Omental fat pad (tissue), 4 donors: Measurements from ENCODE around the gene LINGO1. TPM values are rescaled to one million over a fixed set of nuclear protein-coding genes. Genes with fewer than 3 reads are reported as not detected.

ENCODE experiments used
- ATAC-seq: fragments of 150-250 bp; one replicate; pipeline ENCODE4 v1.9.1; 2016; ENCODE audit warnings: mild to moderate bottlenecking, moderate library complexity; ENCODE audit not compliant: low FRiP score
- DNase-seq: peaks from one replicate; pipeline ENCODE4 v3.0.0-alpha.2; 2019; ENCODE audit warnings: low spot score
- total RNA-seq, 4 donors: library from RNA; depleted of rRNA; stranded (reverse); fragments of >200 nt; gene quantifications; one replicate each; pipeline ENCODE4 v1.1.0, GENCODE V29; 2016
- TF ChIP-seq, protein P1 (sequence below), 3 donors: fragments of 450-650 bp; IDR thresholded peaks; one replicate each; pipeline ENCODE4 v1.5.1; 2016 to 2017; ENCODE audit warnings: antibody characterized with exemption in 3 of 3, mild to moderate bottlenecking in 3 of 3, moderate library complexity in 2 of 3

LINGO1 gene
- total RNA-seq, 4 donors from 2014 or later, result 0.36 to 1.7 (median 0.69) TPM

GRCh38 chr15:77617476-77618230 is 15.1 kb downstream of the LINGO1 start:
- DNase-seq (no peak), ATAC-seq (no peak)
- TF ChIP-seq, protein P1, sequence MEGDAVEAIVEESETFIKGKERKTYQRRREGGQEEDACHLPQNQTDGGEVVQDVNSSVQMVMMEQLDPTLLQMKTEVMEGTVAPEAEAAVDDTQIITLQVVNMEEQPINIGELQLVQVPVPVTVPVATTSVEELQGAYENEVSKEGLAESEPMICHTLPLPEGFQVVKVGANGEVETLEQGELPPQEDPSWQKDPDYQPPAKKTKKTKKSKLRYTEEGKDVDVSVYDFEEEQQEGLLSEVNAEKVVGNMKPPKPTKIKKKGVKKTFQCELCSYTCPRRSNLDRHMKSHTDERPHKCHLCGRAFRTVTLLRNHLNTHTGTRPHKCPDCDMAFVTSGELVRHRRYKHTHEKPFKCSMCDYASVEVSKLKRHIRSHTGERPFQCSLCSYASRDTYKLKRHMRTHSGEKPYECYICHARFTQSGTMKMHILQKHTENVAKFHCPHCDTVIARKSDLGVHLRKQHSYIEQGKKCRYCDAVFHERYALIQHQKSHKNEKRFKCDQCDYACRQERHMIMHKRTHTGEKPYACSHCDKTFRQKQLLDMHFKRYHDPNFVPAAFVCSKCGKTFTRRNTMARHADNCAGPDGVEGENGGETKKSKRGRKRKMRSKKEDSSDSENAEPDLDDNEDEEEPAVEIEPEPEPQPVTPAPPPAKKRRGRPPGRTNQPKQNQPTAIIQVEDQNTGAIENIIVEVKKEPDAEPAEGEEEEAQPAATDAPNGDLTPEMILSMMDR (IDR thresholded peaks at IDR 0.05), result no peak

DNA sequence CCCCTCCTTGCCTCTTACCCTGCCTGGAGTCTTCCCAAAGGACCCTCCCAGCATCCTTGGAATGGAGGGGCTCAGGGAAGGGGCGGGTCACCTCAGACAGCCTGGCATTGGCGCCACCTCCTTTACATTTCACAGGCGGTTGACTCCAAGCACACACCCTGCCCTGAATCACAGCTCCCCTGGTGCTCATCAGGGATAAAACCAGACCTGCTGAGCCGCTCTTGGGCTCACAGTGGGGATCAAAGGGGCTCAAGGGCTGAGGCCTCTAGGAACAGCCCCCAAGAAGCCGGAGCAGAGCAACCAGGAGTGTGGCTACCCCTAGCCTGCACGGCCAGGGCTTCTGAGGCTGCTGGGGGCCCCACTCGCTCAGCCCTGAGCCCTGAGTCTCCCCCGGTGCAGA is 16.6 kb downstream of the LINGO1 start:
- ATAC-seq (no peak), DNase-seq (no peak)
- TF ChIP-seq, protein P1 (IDR thresholded peaks at IDR 0.05), result no peak

DNA sequence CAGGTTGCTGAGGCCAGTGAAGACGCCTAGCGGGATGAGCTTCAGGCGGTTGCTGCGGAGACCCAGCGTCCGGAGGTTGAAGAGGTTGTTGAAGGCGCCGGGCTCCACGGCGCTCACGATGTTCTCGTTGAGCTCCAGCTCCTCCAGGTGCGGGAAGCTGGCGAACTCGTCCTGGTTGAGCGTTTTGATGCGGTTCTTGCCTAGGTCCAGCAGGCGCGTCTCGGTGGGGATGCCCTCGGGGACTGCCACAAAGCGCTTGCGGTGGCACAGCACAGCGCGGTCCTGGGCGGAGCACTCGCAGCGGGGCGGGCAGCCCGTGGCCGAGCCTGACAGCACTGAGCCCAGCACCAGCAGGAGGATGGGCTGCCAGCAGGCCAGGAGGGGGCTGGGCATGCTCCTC is 17.2 kb downstream of the LINGO1 start:
- ATAC-seq (no peak), DNase-seq (no peak)
- TF ChIP-seq, protein P1 (IDR thresholded peaks at IDR 0.05), result no peak

- ATAC-seq (no peak), DNase-seq (no peak)
- TF ChIP-seq, protein P1 (IDR thresholded peaks at IDR 0.05), result no peak
Observed at GRCh38 chr15:77614251-77614806, 18.4 kb downstream of the LINGO1 start.

- DNase-seq, result no peak
- TF ChIP-seq, protein P1 (IDR thresholded peaks at IDR 0.05), result no peak
- no peak for ATAC-seq
Observed at GRCh38 chr15:77613814-77614213, 18.9 kb downstream of the LINGO1 start.

DNA sequence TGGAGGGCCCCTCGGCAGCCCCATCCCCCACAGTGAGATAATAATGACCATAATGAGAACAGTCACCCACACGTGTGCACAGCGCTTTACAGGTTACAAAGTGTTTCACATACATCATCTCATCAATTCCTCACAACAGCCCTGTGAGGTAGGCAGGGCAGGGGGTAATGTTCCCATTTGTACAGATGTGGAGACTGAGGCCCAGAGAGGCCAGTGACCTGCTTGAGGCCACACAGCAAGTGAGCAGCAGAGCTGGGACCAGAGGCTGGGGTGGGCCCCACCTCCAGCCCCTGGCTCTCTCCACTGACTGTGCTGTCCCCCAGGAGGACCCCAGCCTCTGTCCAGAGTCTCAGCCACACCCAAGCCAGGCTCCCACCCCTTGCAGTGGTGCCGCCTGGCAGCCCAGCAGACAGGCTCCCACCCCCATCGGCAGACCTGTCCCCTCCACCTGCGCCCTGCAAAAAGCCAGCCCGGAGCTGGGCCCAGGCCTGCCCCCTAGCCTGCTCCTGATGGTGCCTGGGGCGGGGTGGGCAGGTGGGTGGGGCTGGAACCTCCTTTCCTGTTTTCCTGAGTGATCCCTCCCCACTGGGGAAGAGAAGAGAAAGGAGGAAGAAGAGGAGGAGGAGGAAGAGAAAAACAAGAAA is 19.6 kb downstream of the LINGO1 start:
- no peak for DNase-seq
- TF ChIP-seq, protein P1 (IDR thresholded peaks at IDR 0.05), result no peak

More for the DNA sequence above, 19.6 kb downstream of the LINGO1 start:
- no peak for ATAC-seq
